ENCODE measurements around the gene CDH23. TPM values are rescaled to one million over a fixed set of nuclear protein-coding genes. Genes with fewer than 3 reads are reported as not detected.

Gene CDH23
- total RNA-seq, 1 experiment from 2014 or later: not detected

DNA sequence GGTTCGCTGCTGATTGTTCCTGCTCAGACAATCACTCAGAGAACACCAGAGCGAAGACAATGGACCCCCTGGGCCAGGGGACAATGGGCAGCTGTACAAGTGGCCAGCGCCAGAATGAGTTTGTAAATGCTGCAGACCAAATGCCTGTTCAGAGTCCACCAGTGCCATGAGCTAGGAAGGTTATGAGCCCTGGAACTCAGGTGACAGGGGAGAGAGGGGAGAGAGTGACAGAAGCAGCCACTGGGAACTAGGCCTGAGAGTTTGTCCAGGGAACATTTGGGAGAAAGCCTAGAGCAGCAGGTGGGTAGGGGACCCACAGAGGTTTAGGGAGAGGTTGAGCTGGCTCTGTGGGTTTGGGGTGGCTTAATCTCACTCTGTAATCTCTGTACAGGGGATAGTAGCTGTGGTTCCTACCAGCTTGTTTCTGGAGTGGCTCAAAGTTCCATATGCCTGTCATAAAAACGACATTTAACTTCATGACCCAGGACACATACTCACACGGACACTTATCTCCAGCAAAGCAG lies 262.5 kb downstream of the CDH23 start:
- no peak for DNase-seq (ENCODE audit: low read depth)

GRCh38 chr10:71659737-71660136 lies 263.0 kb downstream of the CDH23 start:
- DNase-seq (ENCODE audit: low read depth): no peak

- no peak for DNase-seq (ENCODE audit: low read depth)
Measured at GRCh38 chr10:71660313-71660712, 263.6 kb downstream of the CDH23 start.

- no peak for DNase-seq (ENCODE audit: low read depth)
Measured at GRCh38 chr10:71661060-71661622, 264.4 kb downstream of the CDH23 start.

DNA sequence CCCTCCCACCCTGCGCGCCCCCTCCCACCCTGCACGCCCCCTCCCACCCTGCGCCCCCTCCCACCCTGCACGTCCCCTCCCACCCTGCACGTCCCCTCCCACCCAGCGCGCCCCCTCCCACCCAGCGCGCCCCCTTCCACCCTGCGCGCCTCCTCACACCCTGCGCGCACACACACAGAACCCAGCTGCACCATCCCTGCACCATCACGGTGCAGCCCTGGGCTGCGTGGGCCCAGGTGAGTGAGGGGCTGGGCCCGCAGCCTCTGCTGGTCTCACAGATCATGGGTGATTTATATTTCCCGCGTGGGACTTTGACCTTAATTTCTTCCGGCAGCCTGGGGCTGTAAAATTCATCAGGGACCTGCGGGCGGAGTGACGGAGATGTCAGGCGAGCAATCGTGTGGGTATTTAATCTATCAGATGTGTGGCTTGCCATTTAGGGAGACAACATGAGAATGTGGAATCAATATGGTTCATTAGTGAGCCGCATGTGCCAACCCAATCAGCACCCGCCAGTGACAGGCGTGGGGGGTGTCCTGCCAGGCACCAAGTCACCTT lies 265.1 kb downstream of the CDH23 start:
- no peak for DNase-seq (ENCODE audit: low read depth)

DNA sequence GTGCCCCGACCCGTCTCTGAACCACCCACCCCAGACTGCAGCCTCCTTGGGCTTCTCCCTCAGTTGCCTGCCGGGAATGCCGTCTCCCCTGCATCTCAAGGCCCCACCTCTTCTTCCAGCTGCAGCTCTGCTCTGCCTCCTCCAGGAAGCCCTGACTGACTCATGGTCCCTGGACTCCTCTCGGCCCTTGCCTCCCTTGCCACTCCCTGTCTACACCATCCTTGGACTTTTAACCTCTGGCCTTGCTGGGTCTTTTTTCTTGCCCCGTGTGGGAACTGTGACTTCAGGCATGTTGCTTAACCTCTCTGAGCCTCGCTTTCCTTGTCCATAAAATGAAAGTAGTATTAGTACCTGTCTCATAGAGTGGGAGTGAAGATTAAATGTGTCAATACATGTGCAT lies 266.6 kb downstream of the CDH23 start:
- no peak for DNase-seq (ENCODE audit: low read depth)

DNA sequence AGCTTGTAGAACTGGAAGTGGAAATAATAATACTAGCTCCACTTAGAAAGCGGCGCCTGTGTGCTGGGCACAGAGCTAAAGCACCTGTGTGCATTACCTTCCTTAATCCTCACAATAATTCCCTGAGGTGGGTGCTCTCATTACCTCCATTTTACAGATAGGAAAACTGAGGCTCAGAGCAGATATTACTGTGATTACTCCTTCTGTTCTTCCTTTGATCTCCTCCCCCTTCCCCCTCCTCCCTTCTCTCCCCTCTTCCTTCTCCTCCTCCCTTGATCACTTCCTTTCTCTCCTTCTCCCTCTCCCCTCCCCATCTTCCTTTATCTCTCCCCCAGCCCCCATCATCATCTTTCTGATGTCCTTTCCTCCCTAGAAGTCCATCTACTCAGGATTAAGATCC lies 267.9 kb downstream of the CDH23 start:
- DNase-seq (ENCODE audit: low read depth): no peak

GRCh38 chr10:71665456-71665855 lies 268.7 kb downstream of the CDH23 start:
- no peak for DNase-seq (ENCODE audit: low read depth)

- no peak for DNase-seq (ENCODE audit: low read depth)
Measured at GRCh38 chr10:71666639-71667386, 270.1 kb downstream of the CDH23 start.

GRCh38 chr10:71667387-71667752 lies 270.6 kb downstream of the CDH23 start:
- no peak for DNase-seq (ENCODE audit: low read depth)

DNA sequence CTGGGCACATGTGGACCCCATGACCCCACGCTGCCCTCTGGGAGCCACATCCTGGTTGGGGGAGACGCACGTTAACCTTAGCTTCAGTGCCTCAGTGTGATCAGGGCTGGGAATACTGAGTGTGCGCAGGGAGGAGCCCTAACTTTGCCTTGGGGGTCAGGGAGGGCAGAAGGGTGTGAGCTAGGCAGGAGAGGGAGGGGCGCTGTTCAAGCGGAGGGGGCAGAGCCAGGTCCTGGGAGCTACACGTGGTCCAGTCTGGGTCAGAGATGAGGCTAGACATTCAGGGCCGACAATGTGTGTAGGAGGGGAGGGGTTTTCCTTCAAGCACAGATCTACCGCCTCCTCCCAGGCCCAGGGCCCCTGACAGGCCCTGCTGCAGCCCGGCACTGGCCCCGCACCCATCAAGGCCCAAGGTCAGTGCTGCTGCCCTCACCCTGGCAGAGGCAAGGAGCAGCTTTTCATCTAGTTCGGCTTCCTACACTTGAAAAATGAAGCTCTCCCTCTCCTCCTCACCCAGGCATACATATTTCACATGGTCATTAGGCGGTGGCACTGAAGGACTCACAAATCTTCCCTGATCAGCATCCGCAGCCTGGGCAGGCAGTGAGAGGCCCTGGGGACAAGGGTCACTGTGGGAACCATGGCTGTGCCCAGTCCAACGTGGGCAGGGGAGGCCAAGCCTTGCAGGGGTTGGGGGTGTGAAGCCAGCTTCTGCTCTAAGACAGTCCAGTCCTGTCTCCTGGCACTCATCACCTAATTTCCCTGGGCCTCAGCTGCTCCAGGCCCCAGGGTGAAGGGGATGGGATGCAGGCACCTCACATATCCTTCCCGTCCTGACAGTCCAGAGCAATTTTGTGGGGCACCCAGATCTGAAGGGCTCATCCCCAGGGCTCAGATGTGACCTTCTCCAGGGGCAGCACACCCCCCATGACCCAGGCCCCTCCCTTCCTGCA lies 275.6 kb downstream of the CDH23 start:
- no peak for DNase-seq (ENCODE audit: low read depth)

- DNase-seq (ENCODE audit: low read depth): no peak
Measured at GRCh38 chr10:71675295-71675970, 278.7 kb downstream of the CDH23 start.

DNA sequence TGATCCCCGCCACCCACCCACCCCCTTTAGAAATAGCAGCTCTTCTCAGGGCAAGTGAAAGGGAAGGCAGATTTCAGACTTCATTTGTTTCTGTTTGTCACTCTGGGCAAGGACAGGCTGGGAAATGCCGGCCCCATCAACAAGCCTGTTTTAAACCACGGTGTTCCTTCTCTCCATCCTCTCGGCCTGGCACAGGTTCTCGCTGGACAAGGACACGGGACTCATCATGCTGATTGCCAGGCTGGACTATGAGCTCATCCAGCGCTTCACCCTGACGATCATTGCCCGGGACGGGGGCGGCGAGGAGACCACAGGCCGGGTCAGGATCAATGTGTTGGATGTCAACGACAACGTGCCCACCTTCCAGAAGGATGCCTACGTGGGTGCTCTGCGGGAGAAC lies 280.5 kb downstream of the CDH23 start:
- DNase-seq (ENCODE audit: low read depth): no peak

DNA sequence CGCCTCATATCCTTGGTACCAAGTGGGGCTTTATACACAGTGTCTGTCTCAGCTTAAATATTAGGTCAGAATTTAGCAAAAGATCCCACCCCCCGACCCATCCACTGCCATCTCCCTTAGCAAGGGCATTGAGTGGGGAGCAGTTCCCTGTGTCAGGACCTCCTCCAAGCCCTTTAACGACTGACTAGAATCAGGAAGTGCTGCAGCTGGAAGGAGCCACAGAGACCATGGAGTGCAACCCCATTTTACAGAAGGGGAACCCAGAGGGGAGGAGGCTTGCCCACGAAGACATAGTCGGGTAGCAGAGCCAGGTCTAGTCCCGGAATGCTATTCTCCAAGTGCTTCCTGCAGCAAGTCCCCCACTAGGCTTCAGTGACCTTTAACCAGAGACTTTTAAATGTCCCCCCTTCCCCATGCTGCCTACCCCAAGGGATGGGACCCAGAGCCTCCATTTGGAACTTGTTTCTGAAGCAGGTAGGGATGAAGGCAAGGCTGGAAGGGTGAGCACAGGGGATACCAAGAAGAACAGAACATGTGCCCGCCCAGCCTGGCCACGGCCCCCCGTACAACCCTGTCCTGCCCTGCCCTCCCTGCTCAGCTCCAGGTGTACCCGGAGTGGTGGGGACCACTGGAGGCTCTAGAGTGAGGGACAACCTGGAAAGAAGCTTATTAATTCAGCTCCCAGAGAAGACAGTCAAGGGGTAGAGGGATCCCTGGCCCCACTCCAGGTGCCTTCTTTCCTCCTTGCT lies 281.5 kb downstream of the CDH23 start:
- DNase-seq (ENCODE audit: low read depth): no peak

DNA sequence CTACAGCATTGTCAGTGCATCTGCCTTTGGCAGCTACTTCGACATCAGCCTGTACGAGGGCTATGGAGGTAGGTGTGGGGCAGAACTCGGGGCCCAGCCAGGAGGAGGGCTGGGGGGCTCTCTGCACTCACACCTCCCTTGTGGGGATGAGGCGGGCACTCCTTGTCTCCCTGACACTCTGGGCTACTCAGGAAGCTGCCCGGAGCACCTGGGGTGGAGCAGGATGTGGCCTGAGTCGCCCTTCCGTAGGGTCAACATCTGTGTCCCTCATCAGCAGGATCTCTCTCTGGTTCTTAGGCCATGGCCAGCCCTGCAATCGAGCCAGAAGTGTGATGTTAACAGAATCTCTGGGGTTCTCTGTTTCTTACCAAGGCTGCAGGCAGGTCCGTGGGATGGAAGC lies 282.7 kb downstream of the CDH23 start:
- no peak for DNase-seq (ENCODE audit: low read depth)

DNA sequence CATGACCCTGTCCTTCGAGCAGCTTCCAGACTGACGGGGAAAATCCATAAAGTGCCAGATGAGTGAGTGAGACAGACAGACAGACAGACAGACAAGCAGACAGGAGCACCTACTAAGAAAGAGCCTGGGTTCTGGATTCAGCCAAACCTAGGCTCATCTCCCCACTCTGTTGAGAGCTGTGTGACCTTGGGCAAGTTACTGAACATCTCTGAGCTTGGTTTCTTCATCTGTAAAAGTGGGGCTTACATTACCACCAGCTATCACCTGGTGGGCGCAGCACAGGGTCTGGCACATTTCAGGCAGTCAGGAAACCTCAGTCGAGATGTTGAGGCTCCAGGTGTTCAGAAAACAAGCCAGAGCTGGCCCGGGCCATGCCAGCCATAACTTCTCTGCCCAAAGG lies 285.3 kb downstream of the CDH23 start:
- no peak for DNase-seq (ENCODE audit: low read depth)

DNA sequence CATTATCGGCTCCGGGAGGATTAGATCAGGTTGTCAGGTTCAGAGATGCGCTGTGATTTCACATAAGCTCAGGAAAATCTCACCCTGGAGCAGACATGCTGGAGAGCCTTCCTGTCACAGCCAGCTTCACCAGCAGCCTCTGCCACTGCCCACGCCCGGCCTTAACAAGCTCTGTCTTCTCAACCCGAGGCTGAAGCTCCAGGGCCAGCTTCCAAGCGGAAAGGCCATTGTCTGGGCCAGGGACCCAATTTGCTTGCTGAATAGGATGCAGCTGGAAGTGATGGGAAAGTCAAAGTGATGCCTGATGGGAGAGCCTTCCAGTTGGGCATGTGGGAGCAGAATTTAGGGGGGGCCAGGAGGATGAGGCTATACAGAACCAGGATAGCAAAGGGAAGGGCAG lies 286.6 kb downstream of the CDH23 start:
- no peak for DNase-seq (ENCODE audit: low read depth)

GRCh38 chr10:71684356-71685173 lies 287.8 kb downstream of the CDH23 start:
- DNase-seq (ENCODE audit: low read depth): no peak

DNA sequence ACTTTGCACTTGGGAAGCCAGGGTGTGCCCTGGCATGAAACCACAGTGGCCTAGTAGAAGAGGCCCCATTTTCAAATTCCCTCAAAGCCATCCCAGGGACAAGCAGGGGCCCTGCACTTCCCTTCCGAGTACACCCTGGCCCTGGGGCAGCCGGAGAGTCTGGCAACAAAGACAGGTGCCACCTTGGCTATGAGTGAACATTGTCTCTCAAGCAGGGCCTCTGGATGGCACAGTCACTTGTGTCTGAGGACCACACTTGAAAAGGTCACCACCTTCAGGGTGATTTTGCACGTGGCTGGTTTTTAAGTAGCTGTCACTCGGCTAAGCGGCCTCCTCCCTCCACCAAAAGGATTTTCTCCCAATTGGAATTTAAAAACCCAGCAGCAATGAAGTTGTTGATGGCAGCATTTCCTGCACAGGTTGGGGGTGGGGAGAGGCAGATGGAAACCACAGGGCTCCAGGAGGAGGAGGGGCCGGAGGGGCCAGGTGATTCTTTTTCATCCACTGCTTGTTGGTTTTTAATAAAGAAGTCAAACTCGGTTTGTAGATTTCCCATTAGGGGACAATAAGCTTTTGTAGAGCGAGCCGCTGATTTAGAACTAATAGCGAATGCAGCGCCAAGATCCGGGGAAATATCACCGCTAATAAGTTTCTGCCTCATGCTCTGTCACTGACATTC lies 289.0 kb downstream of the CDH23 start:
- DNase-seq (ENCODE audit: low read depth): no peak

Data from M059J (cell line).